SK-N-SH (cell line): ENCODE results near the gene EVC. TPM values are rescaled to one million over a fixed set of nuclear protein-coding genes. Genes with fewer than 3 reads are reported as not detected.

Experiments used
- CTCF ChIA-PET: fragments of 300-600, 350-600 bp; formaldehyde crosslinking; extraction: SDS; loops from one replicate; lab custom pipeline; 2021; lab: Yijun Ruan, JAX
- POLR2A ChIA-PET: fragments of 350-600 bp; sonication (Branson Sonifier 250); formaldehyde crosslinking; extraction: SDS; loops from one replicate; lab custom pipeline; 2020; ENCODE audit warnings: antibody characterized with exemption, inconsistent platforms; lab: Yijun Ruan, JAX
- DNase-seq: peaks from one replicate; pipeline ENCODE4 v3.0.0; 2012
- H2AFZ ChIP-seq: fragments of 200-600 bp; sonication (generic); 2 replicates; pipeline ENCODE4 v1.8.1; 2016; ENCODE audit warnings: antibody characterized with exemption, mild to moderate bottlenecking, low read depth
- H3F3A ChIP-seq: fragments of 200-600 bp; sonication (generic); replicated peaks from 2 replicates; pipeline ENCODE3; 2016; ENCODE audit warnings: antibody characterized with exemption, mild to moderate bottlenecking; ENCODE audit not compliant: insufficient read depth
- H3K27ac ChIP-seq, 2 experiments: fragments of 200-500 bp in 1 of 2; fragments of 200-600 bp in 1 of 2; sonication (Bioruptor generic) in 1 of 2; sonication (generic), shearing (Covaris generic) in 1 of 2; 2 replicates each; pipeline versions ENCODE4 v1.5.1 to v1.6.1; 2014 to 2016; ENCODE audit warnings: low read depth in 2 of 2, inconsistent platforms in 1 of 2, low read length in 1 of 2, mild to moderate bottlenecking in 1 of 2, mixed read lengths in 1 of 2
- H3K27me3 ChIP-seq: fragments of 200-600 bp; sonication (generic), shearing (Covaris generic); 2 replicates; pipeline ENCODE4 v1.6.1; 2016; ENCODE audit warnings: mixed run types; ENCODE audit not compliant: insufficient read depth
- H3K36me3 ChIP-seq, 2 experiments: fragments of 200-500 bp in 1 of 2; fragments of 200-600 bp in 1 of 2; sonication (Bioruptor generic) in 1 of 2; sonication (generic) in 1 of 2; replicated peaks in 1 of 2; 2 replicates each; pipeline versions ENCODE3 to v1.5.1; 2014 to 2016; ENCODE audit warnings: low read length in 1 of 2, mild to moderate bottlenecking in 1 of 2; ENCODE audit not compliant: insufficient read depth in 2 of 2, control insufficient read depth in 1 of 2
- H3K4me1 ChIP-seq, 2 experiments: fragments of 200-500 bp in 1 of 2; fragments of 200-600 bp in 1 of 2; sonication (Bioruptor generic) in 1 of 2; sonication (generic), shearing (Covaris generic) in 1 of 2; 2 replicates each; pipeline versions ENCODE4 v1.5.1 to v1.6.1; 2014 to 2016; ENCODE audit warnings: low read depth in 1 of 2, low read length in 1 of 2, mixed run types in 1 of 2; ENCODE audit not compliant: insufficient read depth in 2 of 2, control insufficient read depth in 1 of 2
- H3K4me2 ChIP-seq: fragments of 200-600 bp; sonication (generic), shearing (Covaris generic); 2 replicates; pipeline ENCODE4 v1.6.1; 2017; ENCODE audit warnings: mixed run types
- H3K4me3 ChIP-seq, 2 experiments: fragments of 200-500 bp in 1 of 2; fragments of 200-600 bp in 1 of 2; sonication (Bioruptor generic) in 1 of 2; sonication (generic), shearing (Covaris generic) in 1 of 2; 2 replicates each; pipeline versions ENCODE4 v1.5.1 to v1.8.1; 2014 to 2016; ENCODE audit warnings: low read depth in 2 of 2, inconsistent platforms in 1 of 2, low read length in 1 of 2, mild to moderate bottlenecking in 1 of 2, mixed read lengths in 1 of 2, moderate library complexity in 1 of 2
- H3K79me2 ChIP-seq: fragments of 200-600 bp; sonication (generic); 2 replicates; pipeline ENCODE4 v1.8.1; 2017; ENCODE audit warnings: mild to moderate bottlenecking; ENCODE audit not compliant: insufficient read depth
- H3K9ac ChIP-seq: fragments of 200-600 bp; sonication (generic); 2 replicates; pipeline ENCODE4 v1.6.1; 2017; ENCODE audit warnings: mixed run types
- H3K9me2 ChIP-seq: fragments of 200-600 bp; sonication (generic); 2 replicates; pipeline ENCODE4 v1.6.1; 2017; ENCODE audit warnings: mixed run types
- H3K9me3 ChIP-seq: fragments of 200-600 bp; sonication (generic); 2 replicates; pipeline ENCODE4 v1.6.1; 2017; ENCODE audit warnings: mixed run types, mild to moderate bottlenecking, moderate library complexity
- H4K20me1 ChIP-seq: fragments of 200-600 bp; sonication (generic); 2 replicates; pipeline ENCODE4 v1.6.1; 2017; ENCODE audit warnings: mild to moderate bottlenecking, mixed run types; ENCODE audit not compliant: insufficient read depth
- CHD2 ChIP-seq: fragments of 150-350 bp; IDR thresholded peaks from 2 replicates; pipeline ENCODE4 v1.6.1; 2018; ENCODE audit warnings: low read length; ENCODE audit not compliant: partially characterized antibody
- CTCF ChIP-seq: fragments of 200-600 bp; sonication (generic); IDR thresholded peaks from 2 replicates; pipeline ENCODE4 v1.6.1; 2017; ENCODE audit warnings: antibody characterized with exemption, mild to moderate bottlenecking, moderate library complexity
- EZH2phosphoT487 ChIP-seq: fragments of 200-600 bp; sonication (generic); IDR thresholded peaks from 2 replicates; pipeline ENCODE4 v1.6.1; 2017; ENCODE audit warnings: low read depth, mixed run types, mild to moderate bottlenecking, antibody characterized with exemption, moderate library complexity, borderline replicate concordance
- FOXJ3 ChIP-seq: sonication (generic); formaldehyde crosslinking; IDR thresholded peaks from 2 replicates; pipeline ENCODE4 v1.5.1; 2020; ENCODE audit warnings: mild to moderate bottlenecking, missing genetic modification reagents
- FOXM1 ChIP-seq: IDR thresholded peaks from 2 replicates; pipeline ENCODE4 v1.4.0; 2012; ENCODE audit warnings: low read depth, mild to moderate bottlenecking
- JUND ChIP-seq: IDR thresholded peaks from 2 replicates; pipeline ENCODE4 v1.4.0; 2012
- MEF2A ChIP-seq: IDR thresholded peaks from 2 replicates; pipeline ENCODE4 v1.4.0; 2012; ENCODE audit warnings: low read depth, borderline replicate concordance
- NFIC ChIP-seq: IDR thresholded peaks from 2 replicates; pipeline ENCODE4 v1.4.0; 2012; ENCODE audit warnings: borderline replicate concordance
- RCOR1 ChIP-seq: fragments of 150-350 bp; IDR thresholded peaks from 2 replicates; pipeline ENCODE4 v1.6.1; 2017; ENCODE audit warnings: antibody characterized with exemption, low read length
- SIN3A ChIP-seq: IDR thresholded peaks from 2 replicates; pipeline ENCODE4 v1.6.1; 2012; ENCODE audit warnings: low read depth, mild to moderate bottlenecking, low read length, moderate library complexity, borderline replicate concordance
- TCF12 ChIP-seq: IDR thresholded peaks from 2 replicates; pipeline ENCODE4 v1.4.0; 2012
- TEAD4 ChIP-seq: IDR thresholded peaks from 2 replicates; pipeline ENCODE4 v1.4.0; 2012; ENCODE audit warnings: mild to moderate bottlenecking, borderline replicate concordance; ENCODE audit not compliant: insufficient read depth
- WGBS: methylation state at CpG from one replicate; pipeline ENCODE4 v1.1.6; 2017; ENCODE audit warnings: low lambda C conversion rate; 5-methylcytosine and 5-hydroxymethylcytosine counted together
- polyA plus RNA-seq, 3 experiments: library from polyadenylated mRNA; depleted of rRNA; stranded (reverse); fragments of >200 nt; gene quantifications; 2 replicates each; pipeline ENCODE4 v1.2.3, GENCODE V29; 2012
- TF ChIP-seq, protein P1 (sequence below): IDR thresholded peaks from 2 replicates; pipeline ENCODE4 v1.4.0; 2012; ENCODE audit warnings: low read depth, borderline replicate concordance

The EVC gene
- polyA plus RNA-seq, 1 of the 3 experiments (the other 2 are of a cell fraction), result 3.8 TPM

- TF ChIP-seq CTCF, result no peak
- TF ChIP-seq, all 33 proteins: peak for 0
Measured at GRCh38 chr4:5757091-5757490, 46.1 kb downstream of the EVC start (continued).

DNA sequence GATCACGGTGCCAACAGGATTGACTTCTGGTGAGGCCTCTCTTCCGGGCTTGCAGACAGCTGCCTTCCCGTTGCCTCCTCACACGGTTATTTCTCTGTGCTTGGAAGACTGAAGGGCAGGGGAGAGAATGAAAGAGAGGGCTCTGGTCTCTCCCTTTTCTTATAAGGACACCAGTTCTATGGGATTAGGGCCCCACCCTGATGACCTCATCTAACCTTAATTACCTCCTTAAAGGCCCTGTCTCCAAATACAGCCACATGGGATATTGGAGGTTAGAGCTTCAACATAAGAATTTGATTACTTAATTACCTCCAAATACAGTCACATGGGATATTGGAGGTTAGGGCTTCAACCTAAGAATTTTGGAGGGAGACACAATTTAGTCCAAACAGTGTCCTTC is 46.5 kb downstream of the EVC start:
- no peak overlapping the region for H3K4me3 ChIP-seq
- H3K4me2 ChIP-seq, result no peak overlapping the region
- H2AFZ ChIP-seq, result no peak overlapping the region
- POLR2A ChIA-PET, result no interaction called here
- WGBS, result 100% methylated on average over 4 of the region's 4 CpGs
- H3K4me1 ChIP-seq, result peaks cover 0 to 7% of the 10 kb centered on the region in 2 experiments; a peak in 2 of 4 replicates
- DNase-seq, result no peak
- TF ChIP-seq FOXJ3 (CRISPR knock-in tag), result no peak
- TF ChIP-seq CHD2, result no peak
- TF ChIP-seq JUND, result no peak
- no peak for TF ChIP-seq EZH2phosphoT487
- no peak for TF ChIP-seq TCF12
- no peak for TF ChIP-seq FOXM1
- no peak for TF ChIP-seq TEAD4
- TF ChIP-seq MEF2A, result no peak
- TF ChIP-seq SIN3A, result no peak
- TF ChIP-seq, protein P1, sequence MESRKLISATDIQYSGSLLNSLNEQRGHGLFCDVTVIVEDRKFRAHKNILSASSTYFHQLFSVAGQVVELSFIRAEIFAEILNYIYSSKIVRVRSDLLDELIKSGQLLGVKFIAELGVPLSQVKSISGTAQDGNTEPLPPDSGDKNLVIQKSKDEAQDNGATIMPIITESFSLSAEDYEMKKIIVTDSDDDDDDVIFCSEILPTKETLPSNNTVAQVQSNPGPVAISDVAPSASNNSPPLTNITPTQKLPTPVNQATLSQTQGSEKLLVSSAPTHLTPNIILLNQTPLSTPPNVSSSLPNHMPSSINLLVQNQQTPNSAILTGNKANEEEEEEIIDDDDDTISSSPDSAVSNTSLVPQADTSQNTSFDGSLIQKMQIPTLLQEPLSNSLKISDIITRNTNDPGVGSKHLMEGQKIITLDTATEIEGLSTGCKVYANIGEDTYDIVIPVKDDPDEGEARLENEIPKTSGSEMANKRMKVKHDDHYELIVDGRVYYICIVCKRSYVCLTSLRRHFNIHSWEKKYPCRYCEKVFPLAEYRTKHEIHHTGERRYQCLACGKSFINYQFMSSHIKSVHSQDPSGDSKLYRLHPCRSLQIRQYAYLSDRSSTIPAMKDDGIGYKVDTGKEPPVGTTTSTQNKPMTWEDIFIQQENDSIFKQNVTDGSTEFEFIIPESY, result no peak
- no peak for TF ChIP-seq RCOR1
- no peak for TF ChIP-seq NFIC
- no peaks in the 10 kb centered on the region for H3K9me2 ChIP-seq
- H3K79me2 ChIP-seq, result no peaks in the 10 kb centered on the region
- peaks cover 13% of the 10 kb centered on the region for H3F3A ChIP-seq
- H4K20me1 ChIP-seq, result no peaks in the 10 kb centered on the region
- peaks cover 13 to 21% of the 10 kb centered on the region in 2 experiments for H3K36me3 ChIP-seq
- no peak overlapping the region for H3K9ac ChIP-seq
- CTCF ChIA-PET, result no interaction called here
- H3K27ac ChIP-seq, result peak overlapping the region in 1 of 2 experiments; percentile 72; a peak in 1 of 4 replicates
- no peaks in the 10 kb centered on the region for H3K27me3 ChIP-seq
- no peaks in the 10 kb centered on the region for H3K9me3 ChIP-seq
